Measurements from ENCODE around the gene KCNIP1.

DNA sequence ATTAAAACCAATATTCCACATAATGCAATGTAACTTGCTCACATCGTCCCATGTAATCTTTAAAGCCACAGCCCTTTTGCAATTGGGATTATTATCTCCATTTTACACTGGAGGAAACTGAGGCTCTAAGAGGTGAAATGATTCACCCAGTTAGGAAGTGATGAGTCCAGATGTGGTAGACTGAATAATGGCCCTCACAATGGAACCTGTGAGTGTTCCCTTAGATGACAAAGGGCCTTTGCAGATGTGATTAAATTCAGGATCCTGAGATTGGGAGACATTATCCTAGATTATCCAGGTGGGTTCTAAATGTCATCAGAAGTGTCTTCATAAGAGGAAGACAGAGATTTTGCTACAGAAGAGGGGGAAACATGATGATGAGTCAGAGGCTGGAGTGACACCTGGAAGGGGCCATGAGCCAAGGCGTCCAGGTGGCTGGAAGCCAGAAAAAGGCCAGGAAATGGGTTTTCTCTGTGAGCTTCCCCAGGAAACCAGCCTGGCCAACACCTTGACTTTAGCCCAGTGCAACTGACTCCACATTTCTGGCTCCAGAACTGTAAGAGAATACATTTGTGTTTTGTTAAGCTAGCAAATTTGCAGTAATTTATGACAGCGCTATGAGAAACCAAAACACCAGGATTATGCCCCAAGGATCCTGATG is 139.1 kb downstream of the KCNIP1 start:
- TF ChIP-seq, protein P1, sequence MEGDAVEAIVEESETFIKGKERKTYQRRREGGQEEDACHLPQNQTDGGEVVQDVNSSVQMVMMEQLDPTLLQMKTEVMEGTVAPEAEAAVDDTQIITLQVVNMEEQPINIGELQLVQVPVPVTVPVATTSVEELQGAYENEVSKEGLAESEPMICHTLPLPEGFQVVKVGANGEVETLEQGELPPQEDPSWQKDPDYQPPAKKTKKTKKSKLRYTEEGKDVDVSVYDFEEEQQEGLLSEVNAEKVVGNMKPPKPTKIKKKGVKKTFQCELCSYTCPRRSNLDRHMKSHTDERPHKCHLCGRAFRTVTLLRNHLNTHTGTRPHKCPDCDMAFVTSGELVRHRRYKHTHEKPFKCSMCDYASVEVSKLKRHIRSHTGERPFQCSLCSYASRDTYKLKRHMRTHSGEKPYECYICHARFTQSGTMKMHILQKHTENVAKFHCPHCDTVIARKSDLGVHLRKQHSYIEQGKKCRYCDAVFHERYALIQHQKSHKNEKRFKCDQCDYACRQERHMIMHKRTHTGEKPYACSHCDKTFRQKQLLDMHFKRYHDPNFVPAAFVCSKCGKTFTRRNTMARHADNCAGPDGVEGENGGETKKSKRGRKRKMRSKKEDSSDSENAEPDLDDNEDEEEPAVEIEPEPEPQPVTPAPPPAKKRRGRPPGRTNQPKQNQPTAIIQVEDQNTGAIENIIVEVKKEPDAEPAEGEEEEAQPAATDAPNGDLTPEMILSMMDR (IDR thresholded peaks at IDR 0.05): no peak
- TF ChIP-seq POLR2A (IDR thresholded peaks at IDR 0.05): no peak

Measured in transverse colon (tissue), 3 donors.